ENCODE measurements around the gene ZNF267.

DNA sequence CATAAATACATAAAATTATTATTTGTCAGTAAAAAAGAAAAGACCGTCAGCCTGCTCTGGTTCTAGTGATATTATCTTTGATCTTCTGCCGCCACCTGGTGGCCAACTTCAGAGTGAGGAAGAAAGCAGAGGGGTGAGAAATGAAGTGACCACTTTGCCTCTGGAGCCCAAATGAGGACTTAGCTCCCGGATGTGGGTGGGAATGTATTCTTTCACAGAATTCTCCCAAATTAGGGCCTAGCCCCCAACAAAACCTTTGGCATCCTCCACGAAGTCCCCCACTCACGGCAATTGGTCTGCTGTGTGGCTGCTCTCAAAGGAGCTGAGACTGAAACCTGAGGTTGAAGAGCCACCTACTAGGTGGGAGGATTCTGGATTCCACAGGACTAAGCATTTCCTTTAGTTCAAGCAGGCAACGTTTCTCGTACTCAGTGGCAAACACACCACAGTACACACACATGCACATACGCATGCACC, 4.9 kb upstream of the ZNF267 start:
- TF ChIP-seq, protein P1, sequence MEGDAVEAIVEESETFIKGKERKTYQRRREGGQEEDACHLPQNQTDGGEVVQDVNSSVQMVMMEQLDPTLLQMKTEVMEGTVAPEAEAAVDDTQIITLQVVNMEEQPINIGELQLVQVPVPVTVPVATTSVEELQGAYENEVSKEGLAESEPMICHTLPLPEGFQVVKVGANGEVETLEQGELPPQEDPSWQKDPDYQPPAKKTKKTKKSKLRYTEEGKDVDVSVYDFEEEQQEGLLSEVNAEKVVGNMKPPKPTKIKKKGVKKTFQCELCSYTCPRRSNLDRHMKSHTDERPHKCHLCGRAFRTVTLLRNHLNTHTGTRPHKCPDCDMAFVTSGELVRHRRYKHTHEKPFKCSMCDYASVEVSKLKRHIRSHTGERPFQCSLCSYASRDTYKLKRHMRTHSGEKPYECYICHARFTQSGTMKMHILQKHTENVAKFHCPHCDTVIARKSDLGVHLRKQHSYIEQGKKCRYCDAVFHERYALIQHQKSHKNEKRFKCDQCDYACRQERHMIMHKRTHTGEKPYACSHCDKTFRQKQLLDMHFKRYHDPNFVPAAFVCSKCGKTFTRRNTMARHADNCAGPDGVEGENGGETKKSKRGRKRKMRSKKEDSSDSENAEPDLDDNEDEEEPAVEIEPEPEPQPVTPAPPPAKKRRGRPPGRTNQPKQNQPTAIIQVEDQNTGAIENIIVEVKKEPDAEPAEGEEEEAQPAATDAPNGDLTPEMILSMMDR (conservative IDR thresholded peaks at IDR 0.05; ENCODE audit: low read depth, low read length): peak; percentile 70
- no peak for TF ChIP-seq EZH2 (IDR thresholded peaks at IDR 0.05; ENCODE audit: low read length, unreplicated experiment)

Measured in PC-3 (cell line).